ENCODE results near the gene IFNGR2. TPM values are rescaled to one million over a fixed set of nuclear protein-coding genes. Genes with fewer than 3 reads are reported as not detected.

Gene IFNGR2
- total and polyA plus RNA-seq, 2 of the 8 experiments (the other 6 are each of a cell fraction or from before 2014, with no cell fraction given), result 36.0 to 46.4 TPM

GRCh38 chr21:33424214-33424613 is 21.0 kb downstream of the IFNGR2 start (continued):
- TF ChIP-seq TEAD4 (IDR thresholded peaks at IDR 0.05; ENCODE audit: low read depth, low read length) (no peak), KDM1A (IDR thresholded peaks at IDR 0.05; ENCODE audit: borderline replicate concordance, low read length) (no peak), SIRT6 (IDR thresholded peaks at IDR 0.05; ENCODE audit: low read length) (no peak), CBX8 (IDR thresholded peaks at IDR 0.05; ENCODE audit: borderline replicate concordance, low read depth, low read length) (no peak), SUZ12 (IDR thresholded peaks at IDR 0.05; ENCODE audit: low read length) (no peak), NRF1 (IDR thresholded peaks at IDR 0.05; ENCODE audit: low read depth, low read length) (no peak), CREB1 (IDR thresholded peaks at IDR 0.05) (no peak)
